Coronary artery (tissue), 2 donors: ENCODE measurements around the gene KIAA2012.

Experiments used
- DNase-seq: peaks from one replicate; pipeline ENCODE4 v3.0.0-alpha.2; 2017; ENCODE audit warnings: low spot score
- H3K27ac ChIP-seq, 2 donors: fragments of 200-600 bp; sonication (generic); one replicate each; pipeline ENCODE4 v1.5.1; 2016 to 2019
- H3K4me3 ChIP-seq: fragments of 200-600 bp; sonication (generic); 2 replicates; pipeline ENCODE4 v1.5.1; 2016; ENCODE audit warnings: mild to moderate bottlenecking, moderate library complexity
- TF ChIP-seq, protein P1 (sequence below): fragments of 200-600 bp; sonication (generic); IDR thresholded peaks from one replicate; pipeline ENCODE4 v1.5.1; 2019; ENCODE audit warnings: antibody characterized with exemption

KIAA2012 gene

GRCh38 chr2:202169832-202170424 is 96.9 kb downstream of the KIAA2012 start:
- no peak overlapping the region for H3K4me3 ChIP-seq
- DNase-seq = peak; percentile 36
- TF ChIP-seq, protein P1, sequence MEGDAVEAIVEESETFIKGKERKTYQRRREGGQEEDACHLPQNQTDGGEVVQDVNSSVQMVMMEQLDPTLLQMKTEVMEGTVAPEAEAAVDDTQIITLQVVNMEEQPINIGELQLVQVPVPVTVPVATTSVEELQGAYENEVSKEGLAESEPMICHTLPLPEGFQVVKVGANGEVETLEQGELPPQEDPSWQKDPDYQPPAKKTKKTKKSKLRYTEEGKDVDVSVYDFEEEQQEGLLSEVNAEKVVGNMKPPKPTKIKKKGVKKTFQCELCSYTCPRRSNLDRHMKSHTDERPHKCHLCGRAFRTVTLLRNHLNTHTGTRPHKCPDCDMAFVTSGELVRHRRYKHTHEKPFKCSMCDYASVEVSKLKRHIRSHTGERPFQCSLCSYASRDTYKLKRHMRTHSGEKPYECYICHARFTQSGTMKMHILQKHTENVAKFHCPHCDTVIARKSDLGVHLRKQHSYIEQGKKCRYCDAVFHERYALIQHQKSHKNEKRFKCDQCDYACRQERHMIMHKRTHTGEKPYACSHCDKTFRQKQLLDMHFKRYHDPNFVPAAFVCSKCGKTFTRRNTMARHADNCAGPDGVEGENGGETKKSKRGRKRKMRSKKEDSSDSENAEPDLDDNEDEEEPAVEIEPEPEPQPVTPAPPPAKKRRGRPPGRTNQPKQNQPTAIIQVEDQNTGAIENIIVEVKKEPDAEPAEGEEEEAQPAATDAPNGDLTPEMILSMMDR = no peak

GRCh38 chr2:202171241-202171825 is 98.3 kb downstream of the KIAA2012 start:
- H3K4me3 ChIP-seq = peak overlapping the region; percentile 55
- TF ChIP-seq, protein P1 = no peak

More at GRCh38 chr2:202169832-202170424, 96.9 kb downstream of the KIAA2012 start:
- no peak overlapping the region for H3K27ac ChIP-seq

DNA sequence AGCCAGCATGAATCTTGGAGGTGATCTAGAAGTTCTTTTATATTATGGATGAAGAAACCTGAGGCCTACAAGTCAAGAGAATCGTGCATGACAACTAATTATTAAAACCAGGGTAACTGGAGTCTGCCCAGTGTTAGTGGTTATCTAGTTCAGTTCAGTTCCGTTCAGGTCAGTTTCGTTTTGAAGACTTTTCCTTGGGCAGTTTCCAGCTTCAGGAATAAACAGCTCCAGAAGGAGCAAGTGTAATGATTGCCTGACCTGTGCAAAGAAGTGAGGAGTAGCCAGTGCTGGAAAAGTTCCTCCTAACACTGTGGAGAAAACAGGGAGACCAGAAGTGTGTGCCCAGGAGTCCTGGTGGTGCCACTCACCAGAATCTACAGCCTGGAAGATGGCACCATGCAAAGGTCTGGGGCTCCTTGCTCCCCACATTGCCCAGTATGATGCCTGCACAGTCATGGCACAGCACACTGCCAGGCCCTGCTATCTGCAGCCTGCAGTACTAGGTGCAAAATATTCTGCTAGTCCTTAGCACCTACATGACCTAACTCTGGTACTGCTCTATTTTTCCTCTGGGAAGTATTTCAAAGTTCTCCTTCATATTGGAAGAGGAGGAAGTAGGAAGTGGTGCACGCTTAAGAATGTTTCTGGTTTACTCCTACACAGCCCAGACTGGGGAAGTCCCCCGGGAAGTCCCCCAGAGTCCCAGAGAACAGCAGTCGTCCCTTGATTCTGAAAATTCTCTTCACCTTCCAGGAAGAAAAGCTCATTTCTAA is 99.6 kb downstream of the KIAA2012 start:
- H3K27ac ChIP-seq = no peak overlapping the region
- no peak overlapping the region for H3K4me3 ChIP-seq
- TF ChIP-seq, protein P1 = no peak
- DNase-seq = peak; percentile 28

More at GRCh38 chr2:202171241-202171825, 98.3 kb downstream of the KIAA2012 start:
- DNase-seq = peak; percentile 62
- no peak overlapping the region for H3K27ac ChIP-seq

GRCh38 chr2:202178346-202178958 is 105.4 kb downstream of the KIAA2012 start:
- Histone ChIP-seq H3K27ac (no peak overlapping the region), H3K4me3 (no peak overlapping the region)
- no peak for DNase-seq
- TF ChIP-seq, protein P1 = peak; percentile 54

- TF ChIP-seq, protein P1 = no peak
- Histone ChIP-seq H3K4me3 (no peak overlapping the region), H3K27ac (no peak overlapping the region)
- no peak for DNase-seq
These were observed 111.5 kb downstream of the KIAA2012 start for GRCh38 chr2:202184557-202184956.

GRCh38 chr2:202185156-202185555 is 112.1 kb downstream of the KIAA2012 start:
- Histone ChIP-seq H3K4me3 (no peak overlapping the region), H3K27ac (no peak overlapping the region)
- TF ChIP-seq, protein P1 = no peak
- DNase-seq = no peak
